HG03159 (cell line): ENCODE results near the gene NFYA.
"Not testable (repeated sequence)": the region's sequence is repeated elsewhere in the genome, so short reads cannot be mapped to it uniquely, and the experiment has no call there.

ENCODE experiments used
- ATAC-seq: cut with Tn5 transposase; IDR thresholded peaks from one replicate; pipeline ENCODE4 v1.9.1; 2021; ENCODE audit warnings: mild to moderate bottlenecking, moderate library complexity; ENCODE audit not compliant: unreplicated experiment

NFYA gene

DNA sequence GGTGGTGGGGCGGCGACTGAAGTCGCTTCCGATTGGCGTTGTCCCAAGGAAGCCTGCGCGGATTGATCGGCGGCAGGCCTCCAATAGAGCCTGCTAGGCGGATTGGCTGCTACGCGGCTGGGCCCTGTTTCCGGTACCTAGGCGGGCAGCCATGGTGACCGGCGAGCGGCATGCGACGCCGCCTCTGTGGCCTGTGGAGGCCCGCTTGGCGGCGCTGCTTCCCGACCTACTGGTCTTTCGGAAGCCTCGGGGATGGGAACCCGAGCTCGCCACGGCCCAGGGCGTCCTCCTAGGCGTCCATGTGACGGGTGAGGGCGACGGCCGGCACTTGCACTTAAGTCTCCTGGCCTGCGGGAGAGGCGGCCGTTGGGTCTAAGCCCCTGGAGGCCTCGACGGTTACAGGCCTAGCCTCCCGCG, 28.1 kb downstream of the NFYA start:
- ATAC-seq: no peak

DNA sequence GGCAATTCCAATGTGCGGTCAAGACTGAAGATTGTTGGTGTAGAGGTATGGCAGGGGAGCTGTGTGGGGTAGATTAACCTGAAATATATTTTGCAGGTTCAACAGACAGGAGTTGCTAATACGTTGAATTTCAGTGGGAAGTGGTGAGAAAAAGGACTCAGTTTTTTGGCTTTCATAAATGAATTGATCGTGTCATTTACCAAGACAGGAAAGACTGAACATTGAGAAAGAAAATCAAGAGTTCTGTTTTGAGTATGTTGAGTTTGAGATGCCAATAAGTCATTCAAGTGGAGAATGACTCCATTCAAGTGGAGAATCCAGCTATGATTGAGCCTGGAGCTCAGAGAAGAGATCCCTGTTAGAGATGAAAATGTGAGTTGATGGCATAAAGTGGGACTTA, 31.1 kb downstream of the NFYA start:
- ATAC-seq: no peak

DNA sequence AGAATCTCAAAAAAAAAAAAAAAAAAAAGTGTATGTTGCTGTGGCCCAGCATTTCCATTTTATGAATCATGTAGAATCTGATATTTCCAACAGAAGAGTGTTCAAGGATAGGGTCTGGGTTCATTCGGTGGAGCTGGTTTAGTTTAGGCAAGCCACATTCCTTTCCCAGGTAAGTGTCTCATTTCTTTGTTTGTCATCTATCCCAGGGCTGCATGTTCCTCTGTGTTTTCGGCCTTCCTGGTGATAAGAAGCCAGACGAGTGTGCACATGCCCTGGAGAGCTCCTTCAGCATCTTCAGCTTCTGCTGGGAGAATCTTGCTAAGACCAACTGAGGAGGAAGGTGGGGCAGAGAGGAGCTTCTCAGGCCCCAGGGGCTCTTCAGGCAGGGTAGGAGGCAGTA, 38.2 kb downstream of the NFYA start:
- ATAC-seq: no peak

DNA sequence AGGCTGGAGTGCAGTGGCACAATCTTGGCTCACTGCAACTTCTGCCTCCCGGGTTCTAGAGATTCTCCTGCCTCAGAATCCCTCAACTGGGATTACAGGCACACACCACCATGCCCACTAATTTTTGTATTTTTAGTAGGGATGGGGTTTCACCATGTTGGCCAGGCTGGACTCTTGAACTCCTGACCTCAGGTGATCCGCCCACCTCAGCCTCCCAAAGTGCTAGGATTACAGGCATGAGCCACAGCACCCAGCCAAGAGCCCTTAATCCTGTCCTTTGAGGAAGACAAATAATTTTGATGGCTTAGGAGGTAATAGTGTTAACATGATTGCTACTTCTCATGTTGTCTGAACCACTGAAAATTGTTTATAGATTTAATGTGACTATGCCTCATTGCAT, 42.3 kb downstream of the NFYA start:
- ATAC-seq: not testable (repeated sequence)

DNA sequence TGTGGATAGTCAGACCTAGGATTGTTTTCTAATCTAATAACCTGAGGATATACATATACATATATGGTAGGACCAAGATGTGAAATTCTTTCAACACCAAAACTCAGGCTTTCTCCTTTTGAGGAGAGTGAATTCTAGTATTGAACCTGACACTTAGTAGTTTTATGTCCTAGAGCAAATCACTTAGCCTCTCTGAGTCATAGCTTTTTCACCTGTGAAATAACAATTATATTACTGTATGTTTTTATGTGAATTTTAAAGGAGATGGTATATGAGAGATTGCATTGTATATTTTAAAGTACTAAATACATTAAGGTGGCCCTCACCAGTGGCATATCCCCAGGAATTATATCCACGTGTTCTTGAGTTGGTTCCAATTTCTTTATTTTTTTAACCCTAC, 46.7 kb downstream of the NFYA start:
- no peak for ATAC-seq

DNA sequence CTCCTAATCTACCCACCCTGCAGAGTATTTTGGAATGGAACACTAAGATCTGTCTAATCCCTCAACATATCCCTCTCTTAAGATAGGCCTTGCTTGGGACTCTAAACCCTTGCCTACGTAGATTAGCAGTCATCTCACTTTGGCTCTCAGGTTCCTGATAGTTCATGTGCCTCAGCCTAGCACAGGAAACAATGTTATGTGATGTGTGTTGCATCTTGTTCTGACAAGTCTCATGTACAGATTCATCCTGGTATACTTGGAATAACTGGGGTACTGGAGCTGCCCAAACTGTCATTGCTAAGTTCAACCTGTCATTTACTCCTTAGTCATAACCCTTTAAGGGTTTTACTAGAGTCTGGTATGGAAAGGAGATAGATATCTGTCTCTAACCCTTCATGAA, 47.3 kb downstream of the NFYA start:
- ATAC-seq: no peak

DNA sequence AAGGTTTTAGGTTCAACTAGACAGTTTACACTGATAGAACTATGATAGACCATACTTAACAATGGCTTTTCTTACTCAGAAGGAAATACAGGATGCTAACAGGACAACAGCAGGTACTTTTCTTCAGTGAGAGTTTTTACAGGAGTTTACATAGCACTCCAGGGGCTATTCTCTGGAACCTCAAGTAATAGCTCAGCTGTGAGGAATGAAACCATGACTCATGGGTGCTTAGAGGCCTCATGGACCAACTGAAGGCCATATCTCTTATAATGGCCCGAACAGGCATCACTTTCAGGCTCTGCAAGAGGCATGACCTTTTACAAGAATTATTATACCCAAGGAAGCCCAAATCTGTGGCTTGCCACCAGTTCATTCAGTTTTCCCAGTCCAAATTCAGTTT, 49.6 kb downstream of the NFYA start:
- no peak for ATAC-seq

DNA sequence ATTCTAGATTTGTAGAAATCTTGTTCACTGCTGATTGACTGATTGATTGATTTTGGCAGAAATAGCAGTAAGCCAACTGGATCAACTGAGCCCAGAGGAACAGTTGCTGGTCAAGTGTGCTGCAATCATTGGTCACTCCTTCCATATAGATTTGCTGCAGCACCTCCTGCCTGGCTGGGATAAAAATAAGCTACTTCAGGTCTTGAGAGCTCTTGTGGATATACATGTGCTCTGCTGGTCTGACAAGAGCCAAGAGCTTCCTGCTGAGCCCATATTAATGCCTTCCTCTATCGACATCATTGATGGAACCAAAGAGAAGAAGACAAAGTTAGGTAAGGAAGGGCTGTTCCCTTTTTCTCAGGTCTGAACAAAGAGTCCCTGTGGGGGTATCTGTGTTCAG, 50.1 kb downstream of the NFYA start:
- ATAC-seq: no peak

DNA sequence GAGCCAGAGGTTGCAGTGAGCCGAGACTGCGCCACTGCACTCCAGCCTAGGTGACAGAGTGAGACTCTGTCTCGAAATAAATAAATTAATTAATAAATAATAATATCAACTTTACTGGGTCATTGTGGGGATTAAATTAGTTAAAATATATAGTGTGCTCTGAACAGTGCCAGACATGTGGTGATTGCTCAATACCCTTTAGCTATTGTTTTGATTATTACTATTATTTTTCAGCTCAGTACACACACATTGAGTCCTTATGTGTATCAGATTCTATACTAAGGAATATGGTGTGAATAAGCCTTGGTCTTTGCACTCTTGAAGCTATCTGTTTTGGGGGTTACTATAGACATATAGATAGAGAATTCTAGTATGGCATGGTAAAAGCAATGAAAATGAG, 52.5 kb downstream of the NFYA start:
- ATAC-seq: no peak

DNA sequence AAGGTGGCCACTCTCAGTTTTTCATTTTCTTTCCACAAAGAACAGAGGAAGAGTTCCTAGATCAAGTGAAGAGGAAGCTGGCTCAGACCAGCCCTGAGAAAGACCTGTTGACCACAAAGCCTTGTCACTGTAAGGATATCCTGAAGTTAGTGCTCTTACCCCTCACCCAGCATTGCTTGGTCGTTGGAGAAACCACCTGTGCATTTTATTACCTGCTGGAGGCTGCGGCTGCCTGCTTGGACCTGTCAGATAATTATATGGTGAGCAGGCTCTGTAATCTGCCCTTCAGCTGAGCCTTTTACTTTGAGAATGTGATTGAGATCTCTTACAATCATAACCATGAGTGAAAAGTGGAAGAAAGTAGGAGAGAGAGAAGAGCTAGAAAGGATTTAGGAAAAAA, 59.5 kb downstream of the NFYA start:
- no peak for ATAC-seq

DNA sequence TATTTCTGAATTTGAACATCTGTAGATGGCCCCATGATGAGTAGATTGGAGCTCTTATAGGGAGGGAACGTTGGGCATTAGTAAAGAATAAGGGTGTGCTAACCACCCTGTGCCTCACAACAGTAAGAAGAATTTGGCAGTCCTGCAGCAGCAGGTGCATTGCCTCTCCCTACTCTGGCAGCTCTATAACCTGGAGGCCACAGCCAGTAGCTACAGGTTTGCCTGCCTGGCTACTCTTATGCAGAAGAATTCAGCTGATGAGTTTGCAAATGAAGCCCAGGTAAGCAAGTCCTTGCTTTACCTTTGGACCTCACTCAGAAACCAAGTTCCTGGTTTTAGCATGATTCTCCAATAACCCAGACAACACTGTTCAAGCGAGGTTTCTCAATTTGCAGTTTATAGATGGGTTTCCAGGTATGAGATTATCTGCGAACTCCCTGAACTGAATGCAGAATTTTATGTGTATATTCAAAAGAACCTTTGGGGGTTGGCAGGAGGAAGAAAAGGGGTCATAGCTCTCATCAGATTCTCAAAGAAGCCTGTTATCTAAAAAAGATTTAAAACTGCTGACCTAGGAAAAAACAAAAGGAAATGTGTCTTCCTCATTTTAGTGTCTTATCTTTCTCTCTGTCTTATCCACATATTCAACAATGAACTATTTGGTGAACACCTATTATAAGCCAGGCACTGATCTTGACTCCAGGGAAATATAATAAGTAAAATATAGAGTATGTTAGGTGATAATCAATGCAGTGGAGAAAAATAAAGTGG, 62.5 kb downstream of the NFYA start:
- no peak for ATAC-seq

DNA sequence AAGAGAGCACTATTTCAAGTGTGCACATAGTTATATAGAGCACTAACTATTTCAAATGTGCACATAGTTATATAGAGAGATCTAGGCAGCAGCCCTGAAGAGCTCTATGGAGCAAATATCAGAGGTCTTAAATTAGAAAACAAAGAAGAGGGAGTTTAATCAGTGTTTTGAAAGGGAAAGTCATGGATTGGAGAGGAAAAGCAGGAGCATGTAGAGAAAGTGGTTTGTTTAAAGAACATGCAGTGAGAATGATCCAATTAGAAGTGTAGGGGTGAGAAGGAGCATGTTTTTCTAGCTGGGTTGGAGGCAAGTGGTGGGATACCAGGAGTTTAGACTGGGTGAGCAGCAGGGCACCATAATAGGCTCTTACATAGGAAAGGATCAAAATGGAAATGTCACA, 64.1 kb downstream of the NFYA start:
- ATAC-seq: no peak

DNA sequence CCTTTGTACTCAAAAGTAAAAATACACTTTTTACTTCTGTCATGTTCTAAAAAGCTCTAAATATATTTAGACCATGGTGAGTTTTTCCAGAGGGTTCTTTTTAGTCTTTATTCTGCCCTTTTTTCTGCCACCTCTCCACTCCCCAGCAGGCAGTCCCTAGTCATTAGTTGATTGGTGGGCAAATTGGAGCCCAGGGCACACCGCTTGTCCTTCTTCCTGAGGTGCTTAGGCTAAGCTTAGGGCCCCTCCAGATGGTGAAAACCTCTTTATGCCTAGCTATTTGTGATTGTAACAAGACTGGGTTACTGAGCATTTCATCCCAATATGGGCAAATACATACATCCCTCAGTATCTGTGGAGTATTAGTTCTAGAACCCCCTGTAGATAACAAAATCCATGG, 75.1 kb downstream of the NFYA start:
- no peak for ATAC-seq
